ENCODE data around the gene KIAA1328.
"Not testable (repeated sequence)": the region's sequence is repeated elsewhere in the genome, so short reads cannot be mapped to it uniquely, and the experiment has no call there.

Gene KIAA1328

DNA sequence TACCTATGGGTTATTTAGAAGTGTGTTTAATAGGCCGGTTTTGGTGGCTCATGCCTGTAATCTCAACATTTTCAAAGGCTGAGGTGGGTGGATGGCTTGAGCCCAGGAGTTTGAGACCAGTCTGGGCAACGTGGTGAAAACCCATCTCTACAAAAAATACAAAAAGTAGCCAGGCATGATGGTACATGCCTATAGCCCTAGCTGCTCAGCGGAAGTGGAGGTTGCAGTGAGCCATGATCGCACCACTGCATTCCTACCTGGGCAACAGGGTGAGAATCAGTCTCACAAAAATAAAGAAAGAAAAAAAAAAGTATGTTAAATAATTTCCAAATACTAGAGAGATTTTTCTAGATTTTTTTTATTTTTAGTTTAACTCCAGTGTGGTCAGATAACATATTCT lies 316.0 kb downstream of the KIAA1328 start:
- DNase-seq (ENCODE audit: low read depth in 3 of 3), result no peak

DNA sequence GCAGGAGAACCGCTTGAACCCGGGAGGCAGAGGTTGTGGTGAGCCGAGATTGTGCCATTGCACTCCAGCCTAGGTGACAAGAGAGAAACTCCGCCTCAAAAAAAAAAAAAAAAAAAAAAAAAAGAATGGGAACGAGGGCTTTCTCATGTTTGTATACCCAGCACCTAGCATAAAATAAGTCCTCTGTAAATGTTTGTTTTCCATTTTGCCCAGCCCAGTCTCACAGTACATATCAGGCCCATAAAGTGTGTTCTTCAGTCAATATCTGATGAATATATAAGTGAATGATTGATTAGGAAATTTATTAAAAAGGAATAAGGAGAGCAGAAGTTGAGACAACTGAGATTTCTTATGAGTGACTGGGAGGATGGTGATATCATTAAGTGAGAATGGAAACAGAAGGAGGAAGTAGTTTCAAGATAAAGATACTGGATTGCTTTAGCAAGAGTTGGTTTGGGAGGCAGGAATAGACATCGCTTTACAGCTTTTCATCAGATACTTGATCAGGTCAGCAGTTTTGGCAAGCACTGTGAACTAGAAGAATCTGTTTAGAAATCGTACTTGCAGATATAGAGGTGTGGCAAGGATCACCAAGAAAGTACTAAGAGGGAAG lies 327.5 kb downstream of the KIAA1328 start:
- DNase-seq (ENCODE audit: low read depth in 3 of 3), result no peak

DNA sequence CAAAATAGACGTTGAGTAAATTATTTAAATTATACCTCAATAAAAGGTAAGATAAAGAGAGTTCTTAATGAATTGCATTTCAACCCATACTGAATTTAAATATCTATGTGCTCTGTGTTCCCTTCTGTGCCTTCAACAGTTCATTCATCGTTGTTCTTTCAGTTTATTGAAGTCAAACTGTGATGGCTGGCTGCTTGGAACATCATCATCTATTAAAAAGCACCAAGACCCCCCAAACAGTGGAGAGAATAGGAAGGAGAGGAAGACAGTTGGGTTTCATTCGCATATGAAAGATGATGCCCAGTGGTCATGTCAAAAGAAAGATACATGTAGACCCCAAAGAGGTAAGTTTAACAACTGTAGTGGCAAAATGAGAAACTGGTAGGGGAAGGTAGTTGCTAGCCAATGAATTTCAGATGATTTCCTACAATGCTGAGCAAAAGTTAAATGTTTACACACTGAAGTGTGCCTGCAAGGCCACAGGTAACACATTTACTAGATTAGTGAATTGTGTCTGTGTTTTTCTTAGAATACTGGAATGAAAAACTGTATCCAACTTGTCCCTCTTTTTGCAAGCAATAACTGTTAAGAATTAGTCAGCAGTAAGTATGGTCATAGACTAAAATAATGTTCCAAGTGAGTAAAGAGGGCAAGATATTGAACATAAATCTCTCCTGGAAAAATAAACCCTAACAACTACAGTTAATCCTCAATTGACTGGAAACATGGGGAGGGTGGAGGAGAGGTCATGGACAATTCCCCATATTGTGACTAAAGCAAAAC lies 331.3 kb downstream of the KIAA1328 start:
- no peak for DNase-seq (ENCODE audit: low read depth in 3 of 3)

DNA sequence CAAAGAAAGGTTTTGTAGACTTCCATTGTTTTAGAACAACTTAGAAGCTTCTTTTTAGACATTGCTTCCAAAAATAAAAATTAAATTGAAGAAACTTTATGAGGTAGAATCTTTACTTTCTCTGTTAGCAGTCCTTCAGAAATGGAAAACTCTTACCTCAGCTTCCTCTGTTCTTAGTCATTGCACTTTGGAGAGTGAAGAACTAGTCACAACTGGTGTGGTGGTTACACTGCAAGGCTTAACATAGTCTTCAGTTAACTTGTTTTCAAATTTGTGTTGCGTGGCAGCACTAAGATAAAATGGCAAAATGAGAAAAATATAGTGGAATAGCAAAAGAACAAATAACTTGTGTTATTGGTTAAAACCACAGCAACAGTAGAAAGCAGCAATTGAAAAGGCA lies 332.6 kb downstream of the KIAA1328 start:
- no peak for DNase-seq (ENCODE audit: low read depth in 3 of 3)

DNA sequence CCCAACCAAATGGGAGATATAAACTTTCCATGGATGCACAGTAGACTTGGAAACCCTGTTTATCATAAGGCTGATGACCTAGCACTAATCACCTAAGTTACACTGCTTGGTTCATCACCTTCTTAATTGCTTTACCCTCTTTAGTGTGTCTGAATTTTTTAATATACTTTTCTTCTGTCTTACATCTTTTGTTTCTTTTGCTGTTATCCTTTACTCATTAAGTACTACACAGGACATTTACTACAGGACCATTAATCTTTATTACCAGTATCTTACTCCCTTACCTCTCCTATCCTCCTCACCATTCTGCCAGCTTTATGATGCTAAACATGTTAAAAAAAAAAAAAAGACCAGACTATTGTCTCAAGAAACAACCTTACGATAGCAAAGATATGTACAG lies 333.6 kb downstream of the KIAA1328 start:
- DNase-seq (ENCODE audit: low read depth in 3 of 3), result no peak

DNA sequence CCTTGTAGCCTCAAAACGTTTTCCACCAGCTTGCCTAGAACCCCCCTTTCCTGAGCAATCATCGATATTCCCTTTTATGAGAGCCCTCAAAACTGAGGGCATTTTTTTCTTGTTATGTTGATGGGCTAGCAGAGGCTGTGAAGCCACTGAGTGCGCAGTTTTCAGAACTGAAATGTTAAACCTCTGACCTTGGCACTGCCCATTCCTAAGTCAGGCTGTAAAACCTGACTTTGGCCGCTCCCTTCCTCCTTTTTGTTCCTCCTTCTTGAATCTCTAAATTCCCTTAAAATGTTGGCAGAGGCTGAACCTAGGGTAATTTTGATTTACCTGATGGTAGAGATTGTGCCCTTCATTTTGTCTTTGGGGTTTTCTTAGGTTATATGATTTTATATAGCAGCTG lies 334.2 kb downstream of the KIAA1328 start:
- DNase-seq (ENCODE audit: low read depth in 3 of 3), result no peak

DNA sequence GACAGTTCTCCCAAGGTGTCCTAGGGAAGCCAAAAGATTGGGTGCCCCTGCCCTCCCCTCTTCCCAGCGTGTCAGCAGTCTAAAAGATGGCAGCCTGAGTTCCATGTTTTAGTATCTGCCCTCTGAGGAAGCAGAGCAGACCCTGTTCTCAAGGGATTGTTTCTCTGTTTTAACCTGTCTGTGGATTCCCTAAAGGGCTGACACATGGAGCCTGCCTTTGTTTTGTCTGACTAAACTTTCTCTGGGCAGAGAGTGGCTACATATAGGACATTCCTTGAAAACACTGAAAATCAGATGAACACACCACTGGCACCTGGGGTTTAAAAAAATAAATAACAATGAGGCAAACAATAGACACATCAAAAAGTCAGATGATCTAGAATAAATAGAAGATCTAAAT lies 337.6 kb downstream of the KIAA1328 start:
- no peak for DNase-seq (ENCODE audit: low read depth in 3 of 3)

DNA sequence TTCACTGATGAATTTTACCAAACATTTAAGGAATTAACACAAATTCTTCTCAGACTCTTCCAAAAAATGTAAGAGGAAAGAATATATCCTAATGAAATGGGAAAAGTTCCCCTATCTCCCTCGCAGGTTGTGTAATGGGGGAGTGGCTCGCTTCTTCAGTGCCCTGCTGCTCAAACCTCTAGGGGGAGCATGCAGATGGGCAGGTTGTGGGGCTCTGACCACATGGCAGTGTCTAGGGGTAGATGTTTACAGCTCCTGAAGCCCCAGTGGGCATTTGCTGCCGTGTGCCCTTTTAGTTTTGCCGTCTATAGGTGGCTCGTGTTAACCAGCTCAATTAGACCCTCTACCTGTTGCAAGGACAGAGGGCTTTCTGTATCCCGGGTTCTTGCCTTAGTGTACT lies 338.0 kb downstream of the KIAA1328 start:
- DNase-seq (ENCODE audit: low read depth in 3 of 3), result not testable (repeated sequence)

DNA sequence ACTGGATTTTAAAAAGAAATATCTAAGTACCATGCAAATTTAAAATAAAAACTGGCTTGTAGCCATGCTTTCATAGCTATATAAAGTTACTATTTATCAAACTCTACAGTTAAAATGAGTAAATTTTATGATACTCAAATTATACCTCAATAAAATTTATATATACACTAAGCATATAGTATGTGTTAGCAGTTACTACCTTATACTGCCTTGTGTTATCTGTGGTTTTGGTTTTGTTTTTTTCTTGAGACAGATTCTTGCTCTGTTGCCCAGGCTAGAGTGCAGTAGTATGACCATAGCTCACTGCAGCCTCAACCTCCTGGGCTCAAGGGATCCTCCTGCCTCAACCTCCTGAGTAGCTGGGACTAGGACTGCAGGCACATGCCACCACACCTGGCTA lies 342.1 kb downstream of the KIAA1328 start:
- no peak for DNase-seq (ENCODE audit: low read depth in 3 of 3)

DNA sequence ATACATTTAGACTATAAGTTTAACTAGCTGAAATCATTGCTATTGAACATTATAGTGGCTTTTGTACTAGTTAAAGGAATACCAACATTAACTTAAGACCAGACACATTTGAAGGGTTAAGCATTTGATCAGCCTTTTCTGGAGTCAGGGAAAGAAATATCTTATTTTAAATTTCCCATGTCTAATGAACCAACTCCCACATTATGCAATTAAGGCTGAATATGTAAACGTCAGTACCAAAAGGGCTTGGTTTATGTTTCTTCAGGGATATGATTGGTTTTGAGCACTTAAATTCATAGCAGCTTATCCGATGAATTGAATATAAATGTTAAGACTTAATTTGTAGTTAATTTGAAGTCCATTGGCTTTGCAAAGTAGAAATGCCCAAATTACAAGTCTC lies 344.5 kb downstream of the KIAA1328 start:
- DNase-seq (ENCODE audit: low read depth in 3 of 3), result no peak

DNA sequence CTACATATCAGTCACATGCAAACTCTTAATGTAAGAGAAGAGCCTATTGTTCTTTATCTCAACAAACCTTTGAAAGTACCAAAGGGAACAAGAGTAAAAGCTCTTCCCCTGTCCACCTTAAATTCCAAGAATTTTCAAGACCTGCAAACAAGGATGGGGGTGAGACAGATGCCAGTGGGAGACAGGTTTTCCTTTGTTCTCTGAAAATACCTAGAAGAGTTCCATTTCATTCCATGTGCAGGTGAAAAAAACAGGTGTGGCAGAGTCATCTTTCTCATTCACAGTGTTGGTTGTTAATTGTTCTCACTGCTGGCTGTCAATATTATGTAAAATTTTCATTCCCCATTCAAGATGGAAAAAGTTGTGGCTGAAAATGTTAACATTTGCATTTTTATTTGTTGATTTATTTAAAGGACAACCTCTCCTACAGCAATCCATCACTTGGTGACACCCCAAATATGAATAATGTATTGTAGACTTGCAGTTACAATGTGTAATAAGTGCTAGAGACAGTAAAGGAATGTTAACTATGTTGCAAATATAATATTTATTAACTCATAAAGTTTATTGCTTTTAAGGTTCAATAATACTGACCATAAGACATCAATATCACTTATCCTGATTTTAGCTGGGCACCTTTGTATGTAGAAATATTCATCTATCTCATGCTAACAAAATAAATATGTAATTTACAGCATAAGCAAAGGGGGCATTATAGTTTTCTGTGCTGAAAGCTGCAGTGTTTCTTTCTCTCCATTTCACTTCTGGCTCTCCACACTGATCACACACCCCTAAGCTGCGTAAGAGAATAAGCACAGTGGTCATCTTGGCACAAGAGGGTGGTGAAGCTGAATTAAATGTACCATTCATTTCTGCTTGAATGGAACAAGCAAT lies 347.0 kb downstream of the KIAA1328 start:
- DNase-seq (ENCODE audit: low read depth in 3 of 3), result no peak

DNA sequence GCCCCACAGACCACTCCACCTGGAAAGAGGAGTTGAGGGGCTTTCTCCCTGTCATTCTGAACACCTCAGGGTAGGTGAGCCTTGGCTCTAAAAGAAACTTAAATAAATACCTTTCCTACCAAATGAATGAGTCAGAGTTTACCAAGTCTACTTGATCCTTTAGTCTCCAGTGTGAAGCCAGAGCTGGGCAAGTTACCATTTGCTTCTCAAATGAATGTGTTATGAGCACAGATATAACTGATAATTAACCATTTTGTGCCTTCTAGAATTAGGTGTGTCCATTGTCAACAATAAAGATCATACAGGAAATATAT lies 347.7 kb downstream of the KIAA1328 start:
- no peak for DNase-seq (ENCODE audit: low read depth in 3 of 3)

DNA sequence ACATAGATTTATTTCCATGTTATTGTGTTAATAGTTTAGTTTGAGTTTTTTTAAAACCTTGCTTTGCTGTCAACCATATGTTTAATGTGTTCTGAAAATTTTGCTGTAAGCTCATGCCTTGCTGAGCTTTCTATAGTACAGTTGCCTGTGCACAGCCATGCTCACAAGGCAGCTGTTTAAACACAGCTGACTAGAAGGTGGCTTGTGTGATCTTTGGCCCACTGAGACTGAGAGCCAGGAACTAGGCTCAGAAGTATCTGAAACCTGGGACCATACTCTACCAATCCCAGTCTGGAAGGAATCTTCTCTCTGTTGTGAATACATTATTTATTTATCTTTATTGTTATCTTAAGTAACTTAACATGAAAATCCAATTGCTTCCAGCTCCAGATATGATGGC lies 350.5 kb downstream of the KIAA1328 start:
- DNase-seq (ENCODE audit: low read depth in 3 of 3), result no peak

DNA sequence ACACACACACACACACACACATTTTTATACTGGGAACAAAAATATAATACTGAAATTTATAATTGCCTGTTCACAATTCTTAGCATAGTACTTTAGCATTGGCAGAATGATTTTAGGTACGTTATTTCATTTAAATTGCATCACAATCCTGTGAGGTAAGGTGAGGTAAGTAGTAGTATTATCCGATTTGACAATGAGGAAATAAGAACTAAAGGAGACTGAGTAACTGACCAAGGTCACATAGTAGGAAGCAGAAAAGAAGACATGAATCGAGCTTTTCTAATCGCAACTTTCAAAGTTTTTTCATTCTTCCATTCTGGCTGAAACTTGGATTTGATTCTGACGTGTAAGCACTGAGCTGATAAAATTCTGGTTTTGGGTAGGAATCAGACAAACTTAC lies 351.2 kb downstream of the KIAA1328 start:
- no peak for DNase-seq (ENCODE audit: low read depth in 3 of 3)

DNA sequence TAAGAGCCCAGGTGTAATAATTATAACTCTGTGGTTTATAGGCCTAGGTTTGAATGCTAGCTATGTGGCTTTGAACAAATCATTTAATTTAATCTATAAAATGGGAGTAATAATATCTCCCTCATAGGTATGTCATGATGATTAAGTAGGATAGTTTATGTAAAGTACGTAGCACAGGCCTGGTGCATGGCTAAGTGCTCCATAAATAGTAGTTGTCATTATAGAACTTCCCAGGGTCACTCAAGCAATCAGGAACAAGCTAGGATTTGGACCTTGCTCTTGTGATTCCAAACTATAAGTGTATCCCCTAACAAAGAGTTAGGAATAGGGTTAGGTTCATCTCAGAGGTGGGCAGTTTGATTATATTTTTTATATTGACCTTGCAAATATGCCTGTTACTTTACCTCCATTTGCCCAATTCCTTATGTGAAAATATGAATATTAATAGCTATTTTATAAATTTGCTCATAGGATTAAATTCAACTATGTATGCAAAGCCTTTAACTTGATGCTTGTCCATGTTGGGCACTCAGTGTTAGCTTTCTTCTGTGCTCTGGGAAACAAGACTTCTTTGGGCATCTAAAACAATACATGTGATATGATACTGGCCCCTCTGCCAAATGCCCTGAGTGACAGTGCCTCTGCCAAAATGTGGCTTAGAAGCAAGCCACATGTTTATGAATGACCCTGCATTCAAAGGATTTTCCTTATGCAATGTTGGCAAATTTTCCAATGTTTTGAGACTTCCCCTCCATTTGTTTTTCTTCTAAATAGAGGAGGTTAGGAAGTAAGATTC lies 353.6 kb downstream of the KIAA1328 start:
- DNase-seq (ENCODE audit: low read depth in 3 of 3), result no peak

DNA sequence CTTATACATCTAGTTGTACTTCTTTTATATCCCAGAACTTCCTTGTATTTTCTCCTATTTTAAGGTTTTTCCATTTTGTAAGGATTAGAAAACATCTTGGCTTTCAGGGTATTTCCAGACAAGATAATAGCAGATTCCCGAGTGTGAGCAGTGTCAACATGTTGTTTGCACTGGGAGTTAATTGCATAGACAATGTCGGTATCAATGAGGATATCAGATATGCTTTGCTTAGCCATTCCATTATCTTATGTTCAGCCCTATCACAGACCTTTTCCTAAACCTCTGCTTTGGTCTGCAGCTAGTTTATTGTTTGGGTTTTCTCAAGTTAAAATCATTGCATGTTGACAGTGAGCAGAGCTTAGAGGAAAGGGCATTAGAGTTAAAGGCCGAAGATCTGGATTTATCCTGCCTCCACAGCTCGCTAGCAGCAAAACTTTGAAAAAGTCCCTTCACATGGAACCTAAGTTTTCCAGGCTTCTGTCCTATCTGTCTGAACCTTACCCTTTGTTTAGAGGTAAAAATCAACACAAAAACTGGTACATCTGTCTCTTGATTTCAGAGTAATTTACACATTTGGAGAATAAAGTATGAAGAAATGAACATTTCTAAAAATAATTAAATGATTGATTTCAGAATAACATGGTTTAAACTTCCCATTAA lies 355.4 kb downstream of the KIAA1328 start:
- no peak for DNase-seq (ENCODE audit: low read depth in 3 of 3)

DNA sequence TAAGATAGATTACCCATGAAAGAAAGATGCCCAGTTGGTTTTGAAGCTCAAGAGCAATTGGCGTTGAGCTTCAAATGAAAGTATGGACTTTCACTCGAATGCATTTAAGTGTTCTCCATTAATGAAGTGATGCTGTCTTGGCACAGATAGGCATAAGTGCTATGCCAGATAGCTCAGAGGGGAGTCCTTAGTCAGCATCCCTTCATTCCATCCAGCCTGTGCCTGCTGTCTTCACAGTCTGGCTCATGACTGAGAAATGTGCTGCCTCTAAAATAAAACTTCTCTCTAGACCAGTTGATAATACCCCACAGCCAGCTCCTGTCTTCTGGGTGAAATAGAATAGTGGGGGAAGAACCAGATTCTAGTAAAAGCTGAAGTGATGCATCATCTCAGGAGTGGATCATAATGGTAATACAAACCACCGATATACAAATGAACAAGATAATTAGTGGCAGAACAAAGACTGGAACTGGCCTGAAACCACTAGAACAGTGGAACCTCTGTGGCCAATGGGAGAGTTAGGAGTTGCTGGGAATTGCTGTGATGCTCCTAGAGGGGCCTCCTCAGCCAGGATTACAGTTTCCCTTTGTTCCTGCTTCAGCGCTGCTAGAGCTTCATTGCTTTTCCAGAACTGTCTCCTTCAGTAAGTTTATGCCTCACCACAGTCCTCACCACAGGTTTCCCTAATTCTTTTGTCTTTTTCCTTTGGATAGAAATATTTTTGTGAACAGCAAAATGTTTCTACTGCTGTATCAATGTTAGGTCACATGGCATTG lies 359.3 kb downstream of the KIAA1328 start:
- DNase-seq (ENCODE audit: low read depth in 3 of 3), result no peak

DNA sequence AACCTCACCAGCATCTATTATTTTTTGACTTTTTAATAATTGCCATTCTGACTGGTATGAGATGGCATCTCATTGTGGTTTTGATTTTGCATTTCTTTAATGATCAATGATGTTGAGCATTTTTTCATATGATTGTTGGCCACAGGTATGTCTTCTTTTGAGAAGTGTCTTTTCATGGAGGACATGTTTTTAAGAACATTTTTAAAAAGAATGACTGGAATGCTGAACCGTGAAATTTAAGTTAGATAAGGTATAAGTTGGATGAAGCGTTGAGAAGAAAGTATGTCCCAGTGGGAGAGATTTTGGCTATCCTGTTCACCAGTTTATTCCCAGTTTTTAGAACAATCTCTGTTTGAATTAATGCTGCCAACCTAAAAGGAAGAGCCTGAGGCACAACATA lies 370.8 kb downstream of the KIAA1328 start:
- no peak for DNase-seq (ENCODE audit: low read depth in 3 of 3)

DNA sequence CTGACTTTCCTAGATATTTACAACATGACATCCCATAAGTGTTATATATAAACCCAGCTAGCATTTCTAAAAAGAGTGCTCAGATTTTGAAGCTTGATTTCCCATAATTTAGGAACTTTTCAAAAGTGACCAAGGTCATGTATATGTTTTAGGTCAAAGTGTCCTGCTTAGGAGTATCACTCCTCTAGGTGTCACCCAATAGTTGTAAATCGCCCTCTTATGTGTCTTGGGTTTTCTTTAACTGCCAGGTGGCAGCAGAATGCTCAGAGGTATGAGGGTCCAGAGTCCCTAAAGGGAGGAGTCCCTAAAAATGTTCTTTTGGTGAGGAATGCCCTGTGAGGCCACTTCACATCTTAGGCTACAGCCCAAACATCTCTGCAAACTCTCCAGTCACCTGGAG lies 378.4 kb downstream of the KIAA1328 start:
- DNase-seq (ENCODE audit: low read depth in 3 of 3), result no peak

DNA sequence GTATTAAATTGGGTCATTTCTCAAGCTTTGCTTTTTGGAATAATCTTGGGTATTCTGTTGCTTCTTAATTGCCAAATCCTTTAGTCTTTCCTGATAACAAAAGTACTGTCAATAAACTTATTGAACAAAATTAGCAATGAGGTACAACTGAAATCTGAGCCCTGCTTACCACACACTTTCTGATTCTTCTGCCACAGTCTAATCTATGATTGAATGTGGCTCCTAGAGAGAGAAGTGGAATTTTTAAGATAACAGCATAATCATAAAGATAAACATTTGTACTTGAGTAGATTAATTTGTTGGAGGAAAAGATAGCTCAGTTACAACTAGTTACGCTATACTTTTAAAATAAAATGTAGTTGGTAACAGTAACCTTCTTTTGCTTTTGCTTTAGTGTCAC lies 381.9 kb downstream of the KIAA1328 start:
- DNase-seq (ENCODE audit: low read depth in 3 of 3), result no peak
